ENCODE measurements around the gene JAZF1.

JAZF1 gene

DNA sequence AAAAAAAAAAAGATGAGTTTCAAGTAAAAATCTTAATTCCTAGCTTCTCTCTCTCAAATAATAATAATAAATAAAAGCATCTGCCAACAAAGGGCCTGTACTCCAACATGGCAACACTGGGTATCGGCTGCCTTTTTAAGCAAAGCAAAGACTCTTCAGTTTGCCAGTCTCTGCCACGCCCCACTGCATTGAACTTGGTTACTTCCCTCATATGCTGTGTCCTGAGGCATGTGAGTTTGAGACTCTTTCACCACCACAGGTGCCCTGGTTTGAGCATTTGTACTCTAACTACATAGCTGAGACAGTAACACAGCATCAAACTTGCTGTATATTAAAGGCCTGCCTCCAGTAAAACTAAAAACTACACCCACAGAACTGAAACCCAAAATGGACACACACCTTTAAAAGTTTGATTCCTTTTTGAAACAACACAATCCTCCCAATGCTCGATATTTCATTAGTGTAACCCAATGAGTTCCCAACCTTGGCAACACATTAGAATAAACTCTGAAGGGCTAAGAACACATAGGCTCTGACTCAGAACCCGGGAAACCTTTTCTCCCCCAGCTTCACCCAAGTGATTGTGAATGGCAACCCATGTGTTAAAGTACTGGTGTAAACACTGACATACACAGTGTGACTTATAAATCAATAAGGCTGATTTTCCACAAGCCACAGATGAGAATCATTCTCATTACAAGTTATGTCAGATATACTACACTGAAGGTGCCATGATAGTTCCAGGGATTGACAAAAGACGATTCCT, 12.0 kb downstream of the JAZF1 start:
- TF ChIP-seq, protein P1, sequence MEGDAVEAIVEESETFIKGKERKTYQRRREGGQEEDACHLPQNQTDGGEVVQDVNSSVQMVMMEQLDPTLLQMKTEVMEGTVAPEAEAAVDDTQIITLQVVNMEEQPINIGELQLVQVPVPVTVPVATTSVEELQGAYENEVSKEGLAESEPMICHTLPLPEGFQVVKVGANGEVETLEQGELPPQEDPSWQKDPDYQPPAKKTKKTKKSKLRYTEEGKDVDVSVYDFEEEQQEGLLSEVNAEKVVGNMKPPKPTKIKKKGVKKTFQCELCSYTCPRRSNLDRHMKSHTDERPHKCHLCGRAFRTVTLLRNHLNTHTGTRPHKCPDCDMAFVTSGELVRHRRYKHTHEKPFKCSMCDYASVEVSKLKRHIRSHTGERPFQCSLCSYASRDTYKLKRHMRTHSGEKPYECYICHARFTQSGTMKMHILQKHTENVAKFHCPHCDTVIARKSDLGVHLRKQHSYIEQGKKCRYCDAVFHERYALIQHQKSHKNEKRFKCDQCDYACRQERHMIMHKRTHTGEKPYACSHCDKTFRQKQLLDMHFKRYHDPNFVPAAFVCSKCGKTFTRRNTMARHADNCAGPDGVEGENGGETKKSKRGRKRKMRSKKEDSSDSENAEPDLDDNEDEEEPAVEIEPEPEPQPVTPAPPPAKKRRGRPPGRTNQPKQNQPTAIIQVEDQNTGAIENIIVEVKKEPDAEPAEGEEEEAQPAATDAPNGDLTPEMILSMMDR (conservative IDR thresholded peaks at IDR 0.05; ENCODE audit: low read depth, low read length), result no peak
- no peak overlapping the region for H3K4me3 ChIP-seq (ENCODE audit: low read depth, low read length)
- DNase-seq (ENCODE audit: low read depth), result no peak

DNA sequence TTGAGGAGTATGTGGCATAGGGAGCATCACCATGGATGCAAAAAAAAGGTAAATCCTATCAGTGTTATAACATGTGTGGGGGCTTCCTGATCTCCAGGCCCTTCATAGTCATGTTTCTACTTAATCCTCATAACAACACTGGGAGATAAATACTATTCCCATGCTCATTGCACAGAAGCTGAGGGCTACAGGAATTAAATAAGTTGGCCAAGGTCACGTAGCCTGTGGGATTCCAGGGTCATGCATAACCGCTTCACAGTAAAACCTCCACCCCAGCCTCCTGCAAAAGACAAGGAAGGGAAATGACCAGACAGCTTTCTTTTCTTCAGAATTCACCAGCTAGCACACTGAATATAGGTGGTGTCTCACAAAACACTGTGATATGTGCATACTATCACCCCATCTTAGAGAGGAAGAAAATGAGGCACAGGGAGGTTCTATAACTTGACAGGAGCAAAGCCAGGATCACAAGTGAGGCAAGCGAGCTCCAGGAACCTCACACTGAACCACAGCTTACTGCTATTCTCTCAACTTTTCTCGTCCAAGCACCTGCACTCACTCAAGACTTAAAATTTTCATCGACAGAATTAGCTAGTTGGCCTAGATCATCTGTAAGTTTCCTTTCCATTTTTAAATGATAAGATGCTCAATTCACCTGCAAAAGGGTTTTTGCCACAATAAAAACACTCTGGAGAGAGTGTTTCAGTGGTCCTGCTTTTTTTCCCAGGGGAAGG, 13.4 kb downstream of the JAZF1 start:
- DNase-seq (ENCODE audit: low read depth), result peak; percentile 51
- H3K4me3 ChIP-seq (ENCODE audit: low read depth, low read length), result no peak overlapping the region
- TF ChIP-seq, protein P1 (conservative IDR thresholded peaks at IDR 0.05; ENCODE audit: low read depth, low read length), result no peak

DNA sequence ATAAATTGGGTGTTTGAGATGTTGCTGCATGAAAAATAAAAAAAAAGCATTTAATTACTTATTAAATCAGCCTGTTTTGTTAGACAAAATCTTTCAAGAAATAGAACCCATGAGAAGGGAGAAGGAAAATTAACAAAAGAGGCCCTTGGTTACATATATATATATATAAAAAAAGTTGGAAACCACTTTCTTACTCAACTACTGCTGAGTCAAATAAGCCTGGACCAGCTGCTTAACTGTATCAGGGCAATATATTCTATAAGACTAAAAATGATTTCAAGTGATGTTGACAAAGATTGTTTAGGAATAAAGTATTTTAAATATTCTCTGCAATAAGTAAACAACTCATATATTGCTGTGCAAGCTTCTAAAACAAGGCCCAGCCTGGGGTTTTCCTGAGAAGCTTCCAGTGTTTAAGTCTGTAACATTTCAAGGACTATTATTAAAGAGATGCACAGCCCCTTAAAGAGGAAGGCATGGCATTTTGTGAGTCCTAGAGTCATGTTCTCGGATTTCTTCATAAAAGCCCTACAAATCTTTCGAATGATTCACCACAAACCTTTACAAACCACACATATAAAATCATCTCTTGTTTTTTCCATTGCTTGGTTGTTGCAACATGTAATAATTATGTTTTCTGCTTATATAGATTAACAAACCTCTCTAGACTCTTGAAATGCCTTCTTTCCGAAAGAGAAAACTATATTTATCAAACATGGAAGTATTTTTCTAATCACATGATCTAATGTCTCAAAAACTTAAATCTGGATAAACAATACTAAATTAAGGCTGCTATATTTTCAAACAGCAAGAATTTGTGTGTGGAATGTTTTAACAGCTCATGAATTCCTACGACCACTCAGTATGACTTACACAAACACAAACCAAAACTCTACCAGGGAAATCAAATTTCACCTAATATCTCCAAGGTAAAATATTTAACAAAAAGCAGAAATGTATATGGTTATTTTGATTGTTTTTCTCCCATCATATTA, 14.3 kb downstream of the JAZF1 start:
- TF ChIP-seq, protein P1 (conservative IDR thresholded peaks at IDR 0.05; ENCODE audit: low read depth, low read length), result no peak
- DNase-seq (ENCODE audit: low read depth), result peak; percentile 93
- no peak overlapping the region for H3K4me3 ChIP-seq (ENCODE audit: low read depth, low read length)

DNA sequence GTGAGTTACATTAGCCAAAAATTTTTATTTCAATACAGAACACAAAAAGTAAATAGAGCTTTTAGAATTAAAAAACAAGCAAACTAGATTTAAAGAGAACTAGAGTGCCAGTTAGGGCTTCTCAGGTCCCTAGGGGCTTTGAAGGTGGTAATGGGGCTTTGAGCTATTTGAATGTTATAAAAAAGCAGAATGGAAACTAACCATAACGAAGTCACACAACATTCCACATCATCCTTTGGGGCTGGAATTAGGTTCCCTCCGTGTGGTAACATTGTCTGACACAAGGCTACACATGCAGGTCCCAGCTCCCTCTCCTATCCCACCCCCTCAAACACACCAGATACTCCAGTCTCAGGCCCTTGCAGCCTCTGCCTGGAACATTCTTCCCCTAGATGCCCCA, 15.3 kb downstream of the JAZF1 start:
- no peak overlapping the region for H3K4me3 ChIP-seq (ENCODE audit: low read depth, low read length)
- TF ChIP-seq, protein P1 (conservative IDR thresholded peaks at IDR 0.05; ENCODE audit: low read depth, low read length), result no peak
- DNase-seq (ENCODE audit: low read depth), result peak; percentile 34

DNA sequence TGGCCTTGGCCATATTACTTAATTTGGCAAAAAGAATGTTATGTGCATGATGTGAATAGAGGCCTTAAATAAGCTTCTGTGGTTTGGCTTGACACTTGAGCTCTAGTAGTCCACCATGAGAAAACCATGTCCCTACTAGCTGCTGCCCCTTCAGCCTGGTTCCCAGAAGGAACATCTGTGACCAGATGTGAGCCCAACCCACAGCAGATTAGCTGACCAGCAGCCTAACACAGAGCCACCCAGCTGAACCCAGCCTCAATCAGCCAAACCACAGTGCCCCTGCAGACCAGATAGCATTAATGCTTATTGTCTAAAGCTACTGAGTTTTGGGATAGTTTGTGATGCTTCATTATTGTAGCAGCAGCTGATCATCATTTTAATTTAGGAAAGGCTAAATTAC, 16.6 kb downstream of the JAZF1 start:
- peak; percentile 92 for DNase-seq (ENCODE audit: low read depth)
- H3K4me3 ChIP-seq (ENCODE audit: low read depth, low read length), result no peak overlapping the region
- TF ChIP-seq, protein P1 (conservative IDR thresholded peaks at IDR 0.05; ENCODE audit: low read depth, low read length), result peak; percentile 13

DNA sequence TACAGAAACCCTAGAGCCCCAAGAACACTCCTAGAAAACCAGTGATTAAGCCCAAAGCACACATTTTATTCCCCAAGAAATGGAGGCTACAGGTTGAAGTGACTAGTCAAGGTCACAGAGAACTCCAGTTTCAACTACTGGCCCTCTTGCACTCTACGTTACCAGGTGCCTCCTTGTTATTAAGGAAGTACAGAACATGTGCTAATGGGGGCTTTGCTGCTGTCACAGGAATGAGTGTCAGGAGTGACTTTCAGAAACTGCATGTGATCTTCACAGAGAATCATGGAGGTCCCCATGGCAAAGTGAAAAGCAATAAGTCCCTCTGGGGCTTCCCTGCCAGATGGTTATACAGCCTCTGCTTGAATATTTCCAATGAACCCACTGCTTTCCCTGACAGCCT, 19.3 kb downstream of the JAZF1 start:
- DNase-seq (ENCODE audit: low read depth), result no peak
- TF ChIP-seq, protein P1 (conservative IDR thresholded peaks at IDR 0.05; ENCODE audit: low read depth, low read length), result no peak
- H3K4me3 ChIP-seq (ENCODE audit: low read depth, low read length), result no peak overlapping the region

Measured in choroid plexus epithelial cell (primary cell).